ENCODE measurements around the gene LCOR. TPM values are rescaled to one million over a fixed set of nuclear protein-coding genes. Genes with fewer than 3 reads are reported as not detected.

The LCOR gene
- total RNA-seq, 1 experiment from 2014 or later = 23.9 TPM

GRCh38 chr10:96863922-96864543, 31.9 kb downstream of the LCOR start:
- Mint-ChIP-seq H3K27ac (peak overlapping the region; percentile 42), H3K4me1 (peaks cover 9% of the 10 kb centered on the region), H3K27me3 (ENCODE audit: low read depth) (no peaks in the 10 kb centered on the region), H3K4me3 (no peak overlapping the region), H3K36me3 (no peaks in the 10 kb centered on the region; the same call in 1 of the 2 replicates), H3K9me3 (no peaks in the 10 kb centered on the region)
- no peak for TF ChIP-seq GTF2I (CRISPR knock-in tag; conservative IDR thresholded peaks at IDR 0.05)
- peak; percentile 44; the same call in 1 of the 2 replicates for TF ChIP-seq GABPB1 (CRISPR knock-in tag; IDR thresholded peaks at IDR 0.05)
- DNase-seq (ENCODE audit: low spot score) = no peak
- ChIA-PET POLR2A (no interaction called here), CTCF (no interaction called here)
- ATAC-seq = no peak

GRCh38 chr10:96873086-96873485, 41.0 kb downstream of the LCOR start:
- POLR2A ChIA-PET = no interaction called here
- 0 out of 2 replicates have a peak, but pooled peaks cover under 1% of the 10 kb centered on the region for H3K36me3 Mint-ChIP-seq
- H3K4me1 Mint-ChIP-seq = peaks cover 24% of the 10 kb centered on the region
- no peak overlapping the region for H3K27ac Mint-ChIP-seq
- CTCF ChIA-PET = interaction anchor here (1.0 kb wide), 1 partner anchor 164 kb away, joined by 3 read pairs; no protein-coding TSS in a partner anchor
- H3K9me3 Mint-ChIP-seq = no peaks in the 10 kb centered on the region
- ATAC-seq (no peak), DNase-seq (ENCODE audit: low spot score) (no peak)
- H3K4me3 Mint-ChIP-seq = no peak overlapping the region
- TF ChIP-seq GTF2I (CRISPR knock-in tag; conservative IDR thresholded peaks at IDR 0.05) = no peak
- TF ChIP-seq ZNF317 (CRISPR knock-in tag; IDR thresholded peaks at IDR 0.05; ENCODE audit: borderline replicate concordance, low read depth) = no peak
- TF ChIP-seq ZBTB21 (CRISPR knock-in tag; IDR thresholded peaks at IDR 0.05; ENCODE audit: borderline replicate concordance) = no peak
- no peak for TF ChIP-seq ATF3 (CRISPR knock-in tag; conservative IDR thresholded peaks at IDR 0.05)
- no peak for TF ChIP-seq USF2 (CRISPR knock-in tag; IDR thresholded peaks at IDR 0.05)
- no peak for TF ChIP-seq ZNF138 (CRISPR knock-in tag; conservative IDR thresholded peaks at IDR 0.05)
- TF ChIP-seq ARID4B (CRISPR knock-in tag; IDR thresholded peaks at IDR 0.05; ENCODE audit: borderline replicate concordance) = no peak
- no peak for TF ChIP-seq ATF6 (CRISPR knock-in tag; IDR thresholded peaks at IDR 0.05)
- TF ChIP-seq ZNF512 (CRISPR knock-in tag; IDR thresholded peaks at IDR 0.05; ENCODE audit: borderline replicate concordance) = no peak
- no peak for TF ChIP-seq ZNF396 (CRISPR knock-in tag; IDR thresholded peaks at IDR 0.05; ENCODE audit: borderline replicate concordance)
- no peaks in the 10 kb centered on the region for H3K27me3 Mint-ChIP-seq (ENCODE audit: low read depth)
